Activated T-cell treated with anti-CD3 and anti-CD28 coated beads, Interleukin-2, amount 50 U/mL, for 48 hours (primary cell): Measurements from ENCODE around the gene BICC1.
A peak's percentile ranks its signal among the peaks of the same experiment; 100 is the strongest.

Experiments
- DNase-seq, 2 experiments: peaks; one replicate each; pipeline ENCODE4 v3.0.0-alpha.2; 2020

Gene BICC1

DNA sequence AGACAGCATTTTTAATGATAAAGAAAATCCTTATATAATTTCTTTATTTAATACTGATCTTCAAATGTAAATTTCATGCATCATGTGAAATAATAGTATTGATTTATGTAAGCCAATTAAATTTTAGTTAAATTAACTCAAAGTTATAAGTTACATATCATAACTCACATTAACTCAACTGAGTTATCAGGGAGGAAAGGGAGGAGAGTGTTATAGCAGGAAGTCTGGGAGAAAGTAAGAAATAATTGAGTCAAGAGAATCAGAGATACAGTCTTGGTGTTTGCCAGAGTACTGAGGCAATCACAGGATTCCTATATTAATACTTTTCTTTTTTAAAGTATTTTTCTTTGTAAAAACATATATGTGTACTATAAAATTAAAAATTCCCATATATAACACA, 4.0 kb downstream of the BICC1 start:
- DNase-seq, result no peak

DNA sequence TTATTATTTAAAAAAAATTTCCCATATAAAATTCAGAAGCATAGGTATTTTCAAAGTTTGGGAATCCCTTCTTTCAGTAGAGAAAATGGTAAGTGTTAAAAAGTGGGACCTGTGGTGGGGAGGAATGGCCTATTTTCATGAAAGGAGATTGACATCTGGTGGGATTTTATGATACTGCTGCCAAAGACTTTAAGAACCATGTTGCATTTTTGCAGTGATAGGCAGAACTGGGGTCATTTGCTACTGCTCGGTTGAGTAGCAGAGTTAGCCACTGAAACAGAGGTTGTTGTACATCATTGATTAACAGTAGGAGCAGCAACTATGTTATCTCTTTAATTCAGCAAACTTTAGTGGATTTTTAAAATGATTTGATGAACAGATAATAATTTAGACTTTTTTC, 4.4 kb downstream of the BICC1 start:
- DNase-seq, result no peak

DNA sequence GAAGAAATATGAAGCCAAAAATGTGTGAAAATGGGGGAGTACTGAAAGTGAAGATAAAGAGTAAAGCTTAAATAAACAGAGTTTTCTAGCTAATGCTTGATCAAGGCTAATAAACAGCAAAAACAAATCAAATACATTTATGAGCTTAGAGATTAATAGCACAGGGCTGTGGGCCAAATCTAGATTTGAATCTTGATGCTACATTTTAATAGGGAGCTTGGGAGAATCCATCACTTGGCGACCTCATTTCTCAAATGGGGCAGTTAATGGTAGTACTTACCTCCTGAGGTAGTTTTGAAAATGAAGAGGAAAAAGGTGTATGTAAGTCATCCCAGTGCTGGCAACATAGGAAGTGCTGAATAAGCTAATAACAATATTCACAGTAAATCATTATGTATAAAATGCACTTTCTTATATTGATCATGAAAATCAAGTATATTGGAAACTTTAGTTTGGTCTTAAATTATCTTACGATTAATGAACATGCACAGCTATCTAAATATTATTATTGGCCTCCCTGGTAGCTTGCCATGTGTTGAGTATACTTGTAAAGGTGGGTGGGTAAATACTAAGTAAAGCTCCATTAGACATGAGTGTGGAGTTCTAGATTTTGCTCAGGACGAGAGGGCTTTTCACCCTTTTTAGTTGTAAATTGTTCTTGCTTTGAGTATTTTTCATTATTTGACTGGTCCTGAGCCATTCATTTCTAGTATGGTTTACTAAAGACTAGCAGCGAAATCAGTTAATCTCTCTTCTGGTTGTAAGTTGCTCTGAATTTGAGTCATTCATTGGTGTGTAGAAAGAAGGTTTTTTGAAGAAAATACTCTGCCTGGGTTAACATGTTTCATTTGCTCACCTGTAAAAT, 5.1 kb downstream of the BICC1 start:
- no peak for DNase-seq

DNA sequence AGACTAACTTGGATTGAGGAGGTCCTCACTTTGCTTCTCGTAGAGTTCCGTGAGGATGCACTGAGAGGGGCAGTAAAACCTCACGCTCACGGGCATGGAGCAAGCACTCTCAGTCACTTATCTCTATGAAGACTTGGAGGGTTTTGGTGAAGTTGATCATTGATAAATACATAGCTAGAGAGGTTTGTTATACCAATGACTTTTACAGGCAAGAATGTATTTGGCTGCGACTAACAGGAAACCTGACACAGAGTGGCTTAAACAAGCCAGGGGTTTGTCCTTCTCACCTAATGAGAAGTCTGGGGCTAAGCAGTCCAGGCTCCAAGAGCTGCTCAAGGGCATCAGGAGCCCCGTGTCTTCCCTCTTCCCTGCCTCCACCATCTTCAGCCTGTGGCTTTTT, 6.1 kb downstream of the BICC1 start:
- no peak for DNase-seq

GRCh38 chr10:58529077-58529728, 16.5 kb downstream of the BICC1 start:
- DNase-seq, result no peak

- peak; percentile 61 to 68 for DNase-seq
Observed at GRCh38 chr10:58531084-58531695, 18.5 kb downstream of the BICC1 start.

GRCh38 chr10:58535311-58535710, 22.6 kb downstream of the BICC1 start:
- no peak for DNase-seq

- DNase-seq, result no peak
Observed at GRCh38 chr10:58543141-58543540, 30.5 kb downstream of the BICC1 start.

DNA sequence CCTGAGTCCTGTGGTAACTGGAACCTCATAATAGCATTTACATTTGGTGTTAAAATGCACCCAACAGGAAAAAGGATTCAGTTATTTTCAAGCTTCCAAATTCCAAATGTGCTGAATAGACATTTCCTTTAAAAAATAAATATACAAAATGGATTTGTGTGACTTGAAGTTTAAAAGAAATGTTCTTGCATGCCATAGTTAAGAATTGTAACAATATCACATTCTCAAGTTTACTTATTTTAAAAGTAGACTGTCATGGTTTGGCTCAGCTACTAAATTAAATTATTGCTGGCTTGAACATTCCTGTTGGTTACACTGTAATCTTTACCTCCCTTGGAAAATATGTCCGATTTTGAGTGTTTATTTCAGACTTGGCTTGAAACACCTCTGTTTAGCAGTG, 31.5 kb downstream of the BICC1 start:
- DNase-seq, result no peak

- DNase-seq, result no peak
Observed at GRCh38 chr10:58545427-58545826, 32.8 kb downstream of the BICC1 start.

GRCh38 chr10:58546137-58546536, 33.5 kb downstream of the BICC1 start:
- no peak for DNase-seq

DNA sequence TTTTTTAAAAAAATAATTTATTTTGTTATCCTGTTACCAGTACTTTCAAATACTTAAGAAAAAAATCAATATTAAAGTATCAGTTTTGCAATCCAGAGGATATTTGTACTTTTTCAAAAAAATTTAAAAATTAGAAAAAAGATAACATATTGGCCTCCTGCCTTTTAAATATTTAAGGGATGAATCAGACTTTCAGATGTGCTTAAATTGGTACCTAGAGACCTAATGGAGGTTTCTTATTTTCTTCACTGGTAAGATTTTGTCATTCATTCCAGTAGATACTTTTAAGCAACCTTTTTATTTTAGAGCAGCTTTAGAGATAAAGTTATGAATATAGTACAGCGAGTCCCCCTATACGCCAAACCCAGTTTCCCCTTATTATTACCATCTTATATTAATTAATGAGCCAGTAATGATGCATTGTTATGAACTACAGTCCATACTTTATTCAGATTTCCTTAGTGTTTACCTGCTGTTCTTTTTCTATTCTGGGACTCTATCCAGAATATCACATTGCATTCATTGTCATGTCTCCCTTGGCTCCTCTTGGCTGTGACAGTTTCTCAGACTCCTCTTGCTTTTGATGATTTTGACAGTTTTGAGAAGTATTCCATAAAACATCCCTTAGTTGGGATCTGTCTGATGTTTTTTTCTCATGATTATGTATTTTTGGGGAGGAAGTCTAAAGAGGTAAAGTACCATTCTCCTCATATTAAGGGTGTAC, 34.2 kb downstream of the BICC1 start:
- DNase-seq, result no peak

GRCh38 chr10:58547963-58548362, 35.3 kb downstream of the BICC1 start:
- DNase-seq, result no peak

- no peak for DNase-seq
Observed at GRCh38 chr10:58554316-58554715, 41.6 kb downstream of the BICC1 start.

GRCh38 chr10:58555170-58555929, 42.7 kb downstream of the BICC1 start:
- no peak for DNase-seq

DNA sequence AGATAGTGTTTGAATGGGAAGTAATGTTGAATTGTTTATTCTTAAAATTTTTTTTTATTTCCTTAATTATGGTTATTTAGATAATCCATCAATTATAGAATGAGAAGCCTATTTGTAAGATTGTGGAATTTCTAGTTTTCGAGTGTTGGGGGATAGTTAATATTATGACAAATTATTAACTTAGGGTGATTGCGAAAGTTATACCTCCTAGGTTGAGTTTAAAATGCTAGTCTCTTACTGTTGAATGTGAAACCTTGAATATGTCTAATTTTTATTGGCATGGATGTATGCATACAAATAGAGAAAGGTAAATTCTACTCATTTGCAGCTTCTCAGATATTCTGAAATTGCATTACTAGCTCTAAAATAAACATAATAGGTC, 43.2 kb downstream of the BICC1 start:
- DNase-seq, result no peak

- DNase-seq, result no peak
Observed at GRCh38 chr10:58556516-58557165, 44.0 kb downstream of the BICC1 start.

- DNase-seq, result no peak
Observed at GRCh38 chr10:58557714-58558113, 45.0 kb downstream of the BICC1 start.

- DNase-seq, result no peak
Observed at GRCh38 chr10:58560068-58560467, 47.4 kb downstream of the BICC1 start.

DNA sequence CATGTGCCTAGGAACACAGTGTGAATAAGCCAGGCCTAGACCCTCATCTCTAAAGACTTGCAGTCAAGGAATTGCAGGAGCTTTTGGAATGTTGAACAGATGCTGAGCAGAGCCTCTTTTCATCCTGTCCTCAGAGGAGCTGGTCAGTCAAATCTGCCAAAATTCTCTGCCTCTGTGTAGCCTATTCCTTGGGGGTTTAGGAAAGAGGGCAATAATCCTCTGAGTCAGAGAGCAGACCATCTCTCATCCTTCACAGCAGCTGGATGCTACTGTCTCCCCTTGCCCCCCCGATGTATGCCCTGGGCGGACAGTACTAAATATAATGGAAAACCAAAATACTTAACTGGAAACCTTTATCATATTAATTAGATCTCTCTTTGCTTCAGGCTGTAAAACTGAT, 52.6 kb downstream of the BICC1 start:
- DNase-seq, result no peak

GRCh38 chr10:58567652-58568051, 55.0 kb downstream of the BICC1 start:
- no peak for DNase-seq

GRCh38 chr10:58568428-58568935, 55.8 kb downstream of the BICC1 start:
- DNase-seq, result no peak
